Tibial nerve (tissue), 4 donors: ENCODE measurements around the gene TTLL4. TPM values are rescaled to one million over a fixed set of nuclear protein-coding genes. Genes with fewer than 3 reads are reported as not detected.

ENCODE experiments used
- DNase-seq, 2 donors: peaks; one replicate each; pipeline ENCODE4 v3.0.0-alpha.2; 2019; ENCODE audit warnings: low spot score in 2 of 2
- H3K27ac ChIP-seq, 4 donors: fragments of 200-600 bp; sonication (generic) in 3 of 4; one replicate each; pipeline ENCODE4 v1.5.1; 2017 to 2019; ENCODE audit warnings: mild to moderate bottlenecking in 1 of 4
- H3K27me3 ChIP-seq, 2 donors: fragments of 200-600 bp; sonication (generic) in 1 of 2; one replicate each; pipeline versions ENCODE4 v1.5.1 to v1.6.0; 2017 to 2019
- H3K36me3 ChIP-seq, 3 donors: fragments of 200-600 bp; sonication (generic); one replicate each; pipeline ENCODE4 v1.5.1; 2018 to 2019
- H3K4me1 ChIP-seq, 4 donors: fragments of 200-600 bp; sonication (generic) in 3 of 4; one replicate each; pipeline ENCODE4 v1.5.1; 2017 to 2019
- H3K4me3 ChIP-seq, 4 donors: fragments of 200-600 bp; sonication (generic) in 3 of 4; one replicate each; pipeline ENCODE4 v1.5.1; 2017 to 2019; ENCODE audit warnings: mild to moderate bottlenecking in 1 of 4, moderate library complexity in 1 of 4
- H3K9me3 ChIP-seq, 4 donors: fragments of 200-600 bp; sonication (generic) in 3 of 4; one replicate each; pipeline ENCODE4 v1.5.1; 2017 to 2019
- CTCF ChIP-seq, 5 experiments: fragments of 200-600 bp in 3 of 5; fragments of 450-650 bp in 2 of 5; sonication (generic) in 3 of 5; IDR thresholded peaks; one replicate each; pipeline ENCODE4 v1.5.1; 2016 to 2019; ENCODE audit warnings: antibody characterized with exemption in 5 of 5, mild to moderate bottlenecking in 3 of 5, moderate library complexity in 2 of 5
- EP300 ChIP-seq, 2 donors: sonication (generic); formaldehyde crosslinking; IDR thresholded peaks; one replicate each; pipeline ENCODE4 v1.6.1; 2017; ENCODE audit warnings: antibody characterized with exemption in 2 of 2, mild to moderate bottlenecking in 1 of 2
- POLR2A ChIP-seq, 2 donors: fragments of 450-650 bp; IDR thresholded peaks; one replicate each; pipeline ENCODE4 v1.6.1; 2017; ENCODE audit warnings: antibody characterized with exemption in 2 of 2, mild to moderate bottlenecking in 2 of 2, moderate library complexity in 2 of 2
- WGBS, 2 donors: methylation state at CpG; one replicate each; pipeline ENCODE4 v1.1.5; 2018; 5-methylcytosine and 5-hydroxymethylcytosine counted together
- total RNA-seq, 4 donors: library from RNA; depleted of rRNA; stranded (reverse); fragments of >200 nt; gene quantifications; one replicate each; pipeline ENCODE4 v1.1.0, GENCODE V29; 2016

The TTLL4 gene
- total RNA-seq, 4 donors from 2014 or later = 15.3 to 49.6 (median 38.4) TPM

- Histone ChIP-seq H3K36me3 (peaks cover 0 to 16% (median 0%) of the 10 kb centered on the region in 3 donors), H3K9me3 (no peaks in the 10 kb centered on the region), H3K27me3 (no peaks in the 10 kb centered on the region), H3K27ac (peak overlapping the region in 3 of 4 donors; percentile 10 to 80 (median 26)), H3K4me3 (no peak overlapping the region), H3K4me1 (peaks cover 0 to 69% (median 13%) of the 10 kb centered on the region in 4 donors)
- TF ChIP-seq EP300 (IDR thresholded peaks at IDR 0.05) = no peak
- TF ChIP-seq POLR2A (IDR thresholded peaks at IDR 0.05) = no peak
- no peak for TF ChIP-seq CTCF (IDR thresholded peaks at IDR 0.05)
- no peak for DNase-seq
- 92% methylated on average over 2 of the region's 2 CpGs for WGBS, 2 donors
Measured at GRCh38 chr2:218713922-218714321, 3.3 kb downstream of the TTLL4 start.

GRCh38 chr2:218716070-218716469 lies 5.4 kb downstream of the TTLL4 start:
- peak; percentile 69 to 72 for TF ChIP-seq EP300 (IDR thresholded peaks at IDR 0.05)
- no peak for TF ChIP-seq CTCF (IDR thresholded peaks at IDR 0.05)
- H3K9me3 ChIP-seq = no peaks in the 10 kb centered on the region
- no peak for DNase-seq
- H3K27ac ChIP-seq = peak overlapping the region; percentile 52 to 80 (median 74)
- 41 to 55% methylated on average over 4 of the region's 4 CpGs for WGBS, 2 donors
- H3K36me3 ChIP-seq = peaks cover 0 to 16% (median 0%) of the 10 kb centered on the region in 3 donors
- H3K4me1 ChIP-seq = peaks cover 0 to 65% (median 13%) of the 10 kb centered on the region in 4 donors
- no peaks in the 10 kb centered on the region for H3K27me3 ChIP-seq
- no peak overlapping the region for H3K4me3 ChIP-seq

GRCh38 chr2:218717262-218717661 lies 6.6 kb downstream of the TTLL4 start:
- no peak for DNase-seq
- TF ChIP-seq CTCF (IDR thresholded peaks at IDR 0.05) = no peak
- no peak for TF ChIP-seq POLR2A (IDR thresholded peaks at IDR 0.05)
- no peak for TF ChIP-seq EP300 (IDR thresholded peaks at IDR 0.05)
- H3K27ac ChIP-seq = peak overlapping the region; percentile 47 to 80 (median 74)
- H3K36me3 ChIP-seq = peaks cover 0 to 16% (median 0%) of the 10 kb centered on the region in 3 donors
- no peaks in the 10 kb centered on the region for H3K9me3 ChIP-seq
- H3K4me3 ChIP-seq = no peak overlapping the region
- 77 to 90% methylated on average over 3 of the region's 3 CpGs for WGBS, 2 donors
- H3K27me3 ChIP-seq = no peaks in the 10 kb centered on the region
- H3K4me1 ChIP-seq = peaks cover 0 to 67% (median 8%) of the 10 kb centered on the region in 4 donors

- peaks cover 0 to 67% (median 12%) of the 10 kb centered on the region in 4 donors for H3K4me1 ChIP-seq
- no peaks in the 10 kb centered on the region for H3K27me3 ChIP-seq
- 94 to 95% methylated on average over 7 of the region's 7 CpGs for WGBS, 2 donors
- TF ChIP-seq POLR2A (IDR thresholded peaks at IDR 0.05) (no peak), CTCF (IDR thresholded peaks at IDR 0.05) (no peak), EP300 (IDR thresholded peaks at IDR 0.05) (no peak)
- peak overlapping the region in 2 of 4 donors; percentile 78 to 80 for H3K27ac ChIP-seq
- H3K9me3 ChIP-seq = no peaks in the 10 kb centered on the region
- no peak overlapping the region for H3K4me3 ChIP-seq
- no peak for DNase-seq
- H3K36me3 ChIP-seq = peaks cover 0 to 16% (median 0%) of the 10 kb centered on the region in 3 donors
Measured at GRCh38 chr2:218718058-218718457, 7.4 kb downstream of the TTLL4 start.

GRCh38 chr2:218719457-218719856 lies 8.8 kb downstream of the TTLL4 start:
- 83 to 85% methylated on average over 3 of the region's 3 CpGs for WGBS, 2 donors
- no peak for DNase-seq
- H3K4me1 ChIP-seq = peaks cover 0 to 62% (median 11%) of the 10 kb centered on the region in 4 donors
- H3K27ac ChIP-seq = no peak overlapping the region
- no peak overlapping the region for H3K4me3 ChIP-seq
- TF ChIP-seq EP300 (IDR thresholded peaks at IDR 0.05) = no peak
- no peak for TF ChIP-seq CTCF (IDR thresholded peaks at IDR 0.05)
- TF ChIP-seq POLR2A (IDR thresholded peaks at IDR 0.05) = no peak
- no peaks in the 10 kb centered on the region for H3K9me3 ChIP-seq
- peaks cover 0 to 16% (median 0%) of the 10 kb centered on the region in 3 donors for H3K36me3 ChIP-seq
- H3K27me3 ChIP-seq = no peaks in the 10 kb centered on the region
